ENCODE measurements around the gene NFKBIZ.
"Not testable (repeated sequence)": the region's sequence is repeated elsewhere in the genome, so short reads cannot be mapped to it uniquely, and the experiment has no call there.

Gene NFKBIZ

DNA sequence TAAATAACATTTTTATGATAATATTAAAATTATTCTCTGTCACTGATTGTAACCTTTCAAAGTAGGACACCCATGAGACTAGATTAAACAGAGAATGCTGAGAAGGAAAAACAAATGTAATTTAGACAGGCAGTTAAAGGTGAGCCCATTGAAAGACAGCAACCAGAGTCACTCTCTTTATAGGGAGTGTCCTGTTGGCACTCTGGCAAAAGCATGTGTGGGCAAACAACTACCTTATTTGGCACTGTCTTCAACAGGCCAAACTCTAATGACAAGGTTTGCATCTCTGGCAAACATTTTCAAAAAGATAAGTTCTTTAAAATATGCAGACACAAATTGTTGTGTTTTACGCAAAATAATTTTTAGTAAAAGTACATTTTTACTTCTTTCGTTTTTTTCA, 29.8 kb downstream of the NFKBIZ start:
- no peak for DNase-seq

DNA sequence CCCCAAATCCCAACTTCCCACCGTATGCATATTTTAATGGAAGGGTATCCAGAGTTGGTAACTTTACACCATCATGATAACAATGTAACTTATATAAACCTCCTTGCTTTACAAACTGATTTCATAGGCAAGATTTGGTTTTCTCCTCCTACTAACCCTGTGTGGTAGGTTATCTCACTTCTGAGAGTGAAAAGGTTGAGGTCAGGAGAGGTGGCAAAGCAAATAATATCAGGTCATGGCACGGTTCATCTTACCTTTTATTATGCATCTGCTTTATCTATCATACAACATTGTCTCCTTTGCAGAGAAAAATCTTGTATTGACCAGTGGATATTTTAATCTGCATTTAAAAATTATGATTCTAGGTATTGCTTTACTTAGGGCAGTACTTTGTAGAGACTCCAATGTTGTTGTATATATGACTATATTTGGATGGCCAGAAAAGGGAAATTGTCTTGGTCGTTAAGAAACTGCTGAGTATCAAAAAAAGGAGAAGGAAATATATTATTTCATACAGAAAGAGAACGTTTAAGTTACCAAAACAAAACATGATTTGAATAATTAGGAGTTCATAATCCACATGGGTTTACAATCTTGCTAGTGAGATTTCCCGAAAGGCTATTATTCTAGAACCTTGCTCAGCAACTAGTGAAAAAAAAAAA, 30.4 kb downstream of the NFKBIZ start:
- DNase-seq, result no peak

DNA sequence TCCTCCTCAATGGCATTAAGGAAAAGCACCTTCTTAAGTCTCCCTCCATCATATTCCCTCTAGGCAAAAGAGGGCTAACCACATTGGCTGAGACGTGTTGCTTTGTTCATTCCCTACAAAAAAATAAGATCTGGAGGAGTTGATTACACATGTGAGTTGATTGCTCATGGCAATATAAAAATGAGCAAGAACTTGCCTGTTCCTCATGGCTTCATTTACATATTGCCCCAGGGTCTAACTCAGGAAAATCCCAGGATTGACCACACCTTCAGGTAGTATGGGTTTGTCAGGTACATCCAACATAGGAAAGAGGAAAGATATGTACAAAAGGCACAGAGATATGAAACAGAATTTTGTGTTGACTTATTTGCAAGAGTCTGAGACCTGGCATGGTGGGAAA, 35.5 kb downstream of the NFKBIZ start:
- DNase-seq, result no peak

DNA sequence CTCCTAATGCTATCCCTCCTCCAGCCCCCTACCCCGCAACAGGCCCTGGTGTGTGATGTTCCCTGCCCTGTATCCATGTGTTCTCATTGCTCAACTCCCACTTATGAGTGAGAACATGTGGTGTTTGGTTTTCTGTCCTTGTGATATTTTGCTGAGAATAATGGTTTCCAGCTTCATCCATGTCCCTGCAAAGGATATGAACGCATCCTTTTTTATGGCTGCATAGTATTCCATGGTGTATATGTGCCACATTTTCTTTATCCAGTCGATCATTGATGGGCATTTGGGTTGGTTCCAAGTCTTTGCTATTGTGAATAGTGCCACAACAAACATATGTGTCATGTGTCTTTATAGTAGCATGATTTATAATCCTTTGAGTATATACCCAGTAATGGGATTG, 36.3 kb downstream of the NFKBIZ start:
- DNase-seq, result not testable (repeated sequence)

DNA sequence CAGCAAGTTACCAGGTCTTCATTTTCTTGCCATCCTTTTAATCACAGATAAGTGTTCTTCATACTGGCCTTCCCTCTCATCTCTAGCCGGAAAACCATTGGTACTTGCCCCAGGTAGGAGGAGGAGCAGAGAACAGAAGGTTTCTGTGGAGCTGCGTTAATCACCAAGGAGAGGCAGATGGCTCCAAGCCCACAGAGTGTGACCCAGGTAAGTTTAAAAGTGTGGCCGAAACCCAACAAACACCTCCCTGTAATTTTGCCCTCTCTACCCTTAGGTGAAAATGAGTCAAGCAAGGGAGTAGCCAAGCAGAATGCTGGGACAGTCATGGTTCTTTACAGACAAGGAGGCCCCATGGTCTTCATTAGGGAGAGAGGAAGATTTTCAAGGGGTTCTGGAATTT, 37.3 kb downstream of the NFKBIZ start:
- no peak for DNase-seq

DNA sequence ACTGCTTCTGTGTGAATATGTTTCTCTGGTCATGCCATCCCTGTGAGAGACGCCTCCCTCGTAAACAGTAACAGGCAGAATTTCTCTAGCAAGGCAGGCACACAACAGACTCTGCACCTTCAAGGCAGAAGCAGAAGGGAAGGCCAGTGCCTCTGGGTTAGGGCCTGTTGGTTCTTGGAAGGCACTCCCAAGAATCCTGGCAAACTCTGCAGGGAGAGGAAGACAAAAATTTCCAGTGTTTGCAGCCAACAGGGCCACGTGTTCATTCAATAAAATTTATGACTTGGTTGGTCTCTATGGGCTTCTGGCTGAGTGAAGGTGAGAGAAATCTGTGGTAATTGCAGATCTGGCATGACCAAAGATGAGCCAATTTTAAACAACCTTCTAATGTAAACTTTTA, 39.3 kb downstream of the NFKBIZ start:
- DNase-seq, result no peak

DNA sequence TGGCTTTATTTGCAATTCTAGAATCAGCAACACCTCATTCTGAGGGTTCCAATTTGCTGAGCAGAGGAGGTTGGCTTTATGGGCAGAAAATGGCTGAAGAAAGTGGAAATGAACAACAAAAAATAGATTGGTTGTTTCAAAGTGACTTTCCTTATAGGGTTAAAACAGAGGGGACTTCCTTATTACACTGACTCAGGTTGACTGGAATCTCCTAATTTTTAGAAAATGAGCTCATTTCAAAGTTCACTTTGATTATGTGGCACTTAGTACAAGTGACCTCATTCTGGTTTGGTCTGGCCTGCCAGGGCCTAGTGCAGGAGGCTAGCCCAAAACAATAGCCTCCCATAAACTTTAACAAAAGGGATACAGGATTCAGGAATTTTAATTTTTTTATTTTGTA, 41.4 kb downstream of the NFKBIZ start:
- DNase-seq, result no peak

DNA sequence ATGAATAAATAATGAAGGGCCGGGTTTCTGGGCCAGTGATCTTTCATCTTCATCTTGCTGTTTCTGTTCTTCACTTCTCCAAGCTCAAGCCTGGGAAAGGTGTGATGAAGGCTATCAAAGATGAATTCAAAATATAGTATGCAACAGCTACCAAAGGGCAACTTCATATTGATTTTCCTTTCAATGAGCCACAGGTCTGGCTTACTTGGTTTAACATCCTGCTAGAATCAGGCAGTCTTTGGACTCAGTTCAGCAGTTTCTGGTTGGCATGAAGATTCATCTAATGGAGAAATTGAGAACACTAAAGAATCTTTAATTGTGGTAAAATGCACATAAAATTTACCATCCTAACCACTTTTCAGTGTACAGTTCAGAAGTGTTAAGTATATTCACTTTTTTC, 43.3 kb downstream of the NFKBIZ start:
- DNase-seq, result no peak

DNA sequence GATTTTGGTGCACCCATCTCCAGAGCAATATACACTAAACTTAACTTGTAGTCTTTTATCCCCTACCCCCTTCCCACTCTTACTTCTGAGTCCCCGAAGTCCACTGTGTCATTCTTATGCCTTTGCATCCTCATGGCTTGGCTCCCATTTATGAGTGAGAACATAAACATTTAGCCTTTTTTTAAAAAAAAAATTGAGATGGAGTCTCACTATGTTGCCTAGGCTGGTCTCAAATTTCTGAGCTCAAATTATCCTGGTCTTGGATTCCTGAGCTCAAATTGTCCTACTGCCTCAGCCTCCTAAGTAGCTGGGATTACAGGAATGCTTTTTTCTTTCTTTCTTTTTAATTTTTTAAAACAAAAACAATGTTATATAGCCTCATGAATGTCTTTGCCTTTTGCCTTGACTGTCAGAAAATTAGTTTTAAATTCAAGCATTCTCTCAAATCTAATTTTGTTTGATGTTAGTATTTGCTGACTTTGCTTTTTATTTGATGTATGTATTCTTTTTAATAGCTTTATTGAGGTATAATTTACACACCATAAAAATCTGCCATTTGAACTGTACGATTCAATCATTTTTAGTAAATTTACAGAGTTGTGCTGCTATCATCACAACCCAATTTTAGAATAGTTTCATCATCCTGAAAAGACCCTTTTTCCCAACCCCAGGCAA, 46.9 kb downstream of the NFKBIZ start:
- no peak for DNase-seq

DNA sequence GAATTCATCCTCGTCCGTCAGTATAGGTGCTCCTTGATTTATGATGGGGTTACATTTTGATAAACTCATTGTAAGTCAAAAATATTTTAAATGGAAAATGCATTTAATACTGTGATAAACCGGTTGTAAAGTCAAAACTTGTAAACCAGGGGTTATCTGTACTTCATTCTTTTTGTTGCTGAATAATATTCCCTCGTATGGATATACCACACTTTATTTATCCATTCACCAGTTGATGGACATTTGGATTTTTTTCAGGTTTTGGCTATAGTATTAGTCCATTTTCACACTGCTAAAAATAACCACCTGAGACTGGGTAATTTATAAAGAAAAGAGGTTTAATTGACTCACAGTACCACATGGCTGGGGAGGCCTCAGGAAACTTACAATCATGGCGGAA, 47.7 kb downstream of the NFKBIZ start:
- DNase-seq, result no peak

DNA sequence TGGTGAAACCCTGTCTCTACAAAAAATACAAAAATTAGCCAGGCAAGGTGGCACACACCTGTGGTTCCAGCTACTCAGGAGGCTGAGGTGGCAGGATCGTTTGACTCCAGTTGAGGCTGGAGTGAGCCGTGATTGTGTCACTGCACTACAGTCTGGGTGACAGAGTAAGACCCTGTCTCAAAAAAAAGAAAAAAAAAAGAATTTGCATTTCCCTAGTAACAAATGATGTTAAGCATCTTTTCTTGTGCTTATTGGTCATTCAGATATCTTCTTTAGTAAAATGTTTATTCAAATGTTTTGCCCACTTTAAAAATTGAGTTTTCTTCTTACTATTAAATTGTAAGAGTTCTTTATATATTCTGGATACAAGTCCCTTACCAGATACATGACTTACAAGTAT, 48.7 kb downstream of the NFKBIZ start:
- DNase-seq, result no peak

DNA sequence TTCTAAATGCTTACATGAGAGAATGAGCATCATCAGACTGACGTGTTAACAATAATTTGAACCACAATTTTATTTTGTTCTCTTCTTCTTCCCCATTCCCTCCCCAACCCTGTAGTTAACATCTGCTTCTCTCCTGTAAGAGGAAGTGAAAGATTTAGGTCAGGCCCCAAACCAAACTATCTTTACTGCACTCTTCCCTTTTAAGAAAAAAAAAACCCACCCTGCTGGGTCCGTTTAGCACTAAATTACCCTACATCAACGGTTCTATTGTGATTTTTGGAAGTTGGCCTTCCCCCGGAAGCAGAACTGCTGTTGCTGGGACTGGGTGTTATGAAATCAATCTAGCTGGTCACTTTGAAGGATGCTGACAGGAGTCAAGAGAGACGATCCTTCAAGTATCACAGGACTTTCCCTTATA, 49.4 kb downstream of the NFKBIZ start:
- DNase-seq, result no peak

DNA sequence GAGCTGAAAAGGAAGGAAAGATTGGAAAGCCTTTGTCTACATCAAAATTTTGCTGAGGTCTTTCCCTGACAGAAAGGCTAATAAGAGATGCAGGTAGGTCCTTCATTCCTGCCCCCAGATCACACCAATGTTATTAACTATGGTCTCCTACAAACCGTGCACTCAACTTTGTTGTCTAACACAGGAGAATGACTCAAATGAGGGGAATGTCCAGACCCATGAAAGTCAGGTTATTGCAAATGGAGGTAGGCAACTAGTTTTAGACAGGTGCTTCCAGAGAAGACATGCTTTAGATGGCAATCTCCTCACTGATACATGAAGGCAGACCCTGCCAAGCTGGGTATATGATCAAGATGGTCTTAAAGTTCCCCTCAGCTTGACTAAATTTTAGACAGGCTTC, 51.0 kb downstream of the NFKBIZ start:
- DNase-seq, result no peak

DNA sequence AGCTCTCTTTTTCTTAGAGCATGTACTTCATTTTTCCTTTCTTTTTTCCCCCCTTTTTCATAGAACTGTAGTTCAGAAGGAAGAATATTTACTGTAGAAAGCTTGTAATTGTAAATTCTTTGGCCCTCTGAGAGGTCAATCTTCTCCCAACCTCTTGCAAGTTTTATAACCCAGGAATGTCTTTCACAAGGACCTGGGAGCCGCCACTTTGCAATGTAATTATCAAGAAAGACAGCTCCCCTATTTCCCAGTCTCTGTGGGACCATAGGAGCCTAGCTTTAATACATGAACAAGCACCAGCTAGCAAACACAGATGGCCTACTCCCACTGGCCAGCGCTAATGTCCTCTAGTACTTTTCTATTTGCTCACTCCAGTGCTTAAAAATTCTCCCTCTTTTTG, 51.4 kb downstream of the NFKBIZ start:
- DNase-seq, result no peak

DNA sequence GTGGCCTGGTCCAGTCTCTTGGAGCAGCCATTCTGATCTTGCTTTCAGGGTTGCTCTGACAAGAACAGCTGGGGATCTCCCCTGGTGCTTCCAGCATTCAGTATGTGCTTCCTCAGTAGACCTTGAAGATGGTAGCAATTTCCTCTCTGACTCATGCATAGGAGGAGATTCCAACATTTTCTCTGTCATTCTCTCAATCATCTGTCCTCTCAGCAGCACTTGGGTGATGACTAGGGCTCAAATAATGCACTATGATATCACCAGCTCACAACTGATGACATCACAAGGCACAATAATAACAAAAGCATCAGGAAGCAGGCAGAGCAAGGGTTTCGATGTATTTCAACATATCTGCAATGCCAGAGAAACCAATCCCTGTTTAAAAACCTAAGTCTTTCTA, 52.7 kb downstream of the NFKBIZ start:
- no peak for DNase-seq

DNA sequence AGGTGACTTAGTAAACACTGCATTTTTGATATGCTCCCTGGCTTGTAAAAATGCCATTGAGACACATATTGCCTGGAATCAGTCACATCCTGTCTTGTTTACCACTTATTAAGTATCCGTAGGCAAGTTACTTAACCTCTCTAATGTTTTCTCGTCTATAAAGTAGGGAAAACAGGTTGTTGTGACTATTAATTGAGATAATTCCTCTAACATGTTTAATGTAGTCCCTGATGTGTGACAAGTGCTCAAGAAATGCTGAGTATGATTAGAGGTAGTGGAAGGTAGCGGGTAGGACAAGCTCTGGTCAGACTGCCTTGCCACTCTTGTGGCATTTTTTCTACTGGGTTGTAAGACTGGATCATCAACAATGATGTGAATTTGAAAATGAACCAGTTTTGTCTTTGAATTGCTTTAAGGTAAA, 54.1 kb downstream of the NFKBIZ start:
- DNase-seq, result no peak

DNA sequence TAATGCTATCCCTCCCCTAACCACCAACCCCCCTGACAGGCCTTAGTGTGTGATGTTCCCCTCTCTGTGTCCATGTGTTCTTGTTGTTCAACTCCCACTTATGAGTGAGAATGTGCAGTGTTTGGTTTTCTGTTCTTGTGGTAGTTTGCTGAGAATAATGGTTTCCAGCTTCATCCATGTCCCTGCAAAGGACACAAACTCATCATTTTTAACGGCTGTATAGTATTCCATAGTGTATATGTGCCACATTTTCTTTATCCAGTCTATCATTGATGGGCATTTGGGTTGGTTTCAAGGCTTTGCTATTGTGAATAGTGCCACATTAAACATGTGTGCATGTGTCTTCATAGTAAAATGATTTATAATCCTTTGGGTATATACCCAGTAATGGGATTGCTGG, 56.3 kb downstream of the NFKBIZ start:
- DNase-seq, result not testable (repeated sequence)

All from activated CD8-positive, alpha-beta memory T cell treated with anti-CD3 and anti-CD28 coated beads, Interleukin-2, amount 50 U/mL, for 4 hours (primary cell).